Kidney (tissue), 14 donors: Measurements from ENCODE around the gene SLC49A4. TPM values are rescaled to one million over a fixed set of nuclear protein-coding genes. Genes with fewer than 3 reads are reported as not detected.

ENCODE experiments used
- DNase-seq, 5 donors: peaks; one replicate each; pipeline ENCODE4 v3.0.0-alpha.2; 2013 to 2020
- FAIRE-seq: peaks from 2 replicates; lab custom pipeline; 2012; peaks lifted over from hg19 to GRCh38; lab: Jason Lieb, UNC
- H3K27ac ChIP-seq, 2 donors: one replicate each; pipeline ENCODE4 v1.7.0; 2013; ENCODE audit warnings: low read depth in 2 of 2, low read length in 2 of 2, inconsistent platforms in 1 of 2
- H3K27me3 ChIP-seq: one replicate; pipeline ENCODE4 v1.7.1; 2013; ENCODE audit warnings: low read length, inconsistent platforms; ENCODE audit not compliant: control insufficient read depth, insufficient read depth
- H3K36me3 ChIP-seq, 3 donors: one replicate each; pipeline versions ENCODE4 v1.7.0 to v1.7.1; 2013; ENCODE audit warnings: low read length in 3 of 3, control low read depth in 1 of 3, inconsistent platforms in 1 of 3; ENCODE audit not compliant: insufficient read depth in 3 of 3, control insufficient read depth in 2 of 3
- H3K4me1 ChIP-seq, 3 donors: one replicate each; pipeline versions ENCODE4 v1.7.0 to v1.7.1; 2013; ENCODE audit warnings: low read length in 3 of 3, inconsistent platforms in 1 of 3, low read depth in 1 of 3; ENCODE audit not compliant: control insufficient read depth in 2 of 3, insufficient read depth in 2 of 3
- H3K4me3 ChIP-seq, 3 donors: one replicate each; pipeline versions ENCODE4 v1.7.0 to v1.8.1; 2013; ENCODE audit warnings: low read length in 3 of 3, control low read depth in 1 of 3, inconsistent platforms in 1 of 3
- H3K9ac ChIP-seq, 3 donors: one replicate each; pipeline versions ENCODE4 v1.7.0 to v1.7.1; 2013; ENCODE audit warnings: low read length in 3 of 3, control low read depth in 1 of 3, inconsistent platforms in 1 of 3
- H3K9me3 ChIP-seq, 3 donors: one replicate each; pipeline versions ENCODE4 v1.7.0 to v1.7.1; 2013; ENCODE audit warnings: low read length in 3 of 3, control low read depth in 1 of 3, inconsistent platforms in 1 of 3; ENCODE audit not compliant: control insufficient read depth in 2 of 3, insufficient read depth in 1 of 3
- intact Hi-C: fragments of 100-400 bp; cut with DNase I; formaldehyde crosslinking; loops from one replicate; pipeline ENCODE4 v1.11.1; 2022
- polyA plus RNA-seq: library from polyadenylated mRNA; stranded (reverse); fragments of 350-450 nt; fragmentation: Illumina TruSeq; extraction: RNeasy Lipid Tissue Mini Kit (QIAGEN cat#74804); gene quantifications from one replicate; pipeline ENCODE4 v1.2.3, GENCODE V29; 2014; ENCODE audit warnings: low read depth, low replicate concordance; ENCODE audit not compliant: insufficient read depth
- total RNA-seq: library from RNA; stranded (reverse); fragmentation: NEBNext Ultra II Directional; extraction: Animal tissue kit (Norgen Biotek cat#: 25700); gene quantifications from one replicate; pipeline ENCODE4 v1.2.1, GENCODE V29; 2021
- TF ChIP-seq, protein P1 (sequence below): IDR thresholded peaks from 3 replicates; pipeline ENCODE4 v1.5.1; 2012; ENCODE audit warnings: mild to moderate bottlenecking, moderate library complexity, borderline replicate concordance; ENCODE audit not compliant: insufficient read depth; ENCODE audit errors: extremely low read depth
- donor health status: control.
- donor health status: control.
- donor health status: control.
- donor health status: control.
- donor health status: control.
- donor health status: DM: yes; HTN: yes; CAD: no.
- donor health status: Normal renal cell carcinoma (clear cell type).

SLC49A4 gene
- total and polyA plus RNA-seq, 2 donors from 2014 or later: 10.4 to 21.7 TPM

- no peak overlapping the region for H3K9ac ChIP-seq
- DNase-seq (no peak), FAIRE-seq (no peak)
- no peaks in the 10 kb centered on the region for H3K36me3 ChIP-seq
- intact Hi-C loops: no loop called here
- H3K27ac ChIP-seq: no peak overlapping the region
- no peaks in the 10 kb centered on the region for H3K9me3 ChIP-seq
- no peaks in the 10 kb centered on the region for H3K27me3 ChIP-seq
- no peak overlapping the region for H3K4me3 ChIP-seq
- H3K4me1 ChIP-seq: no peaks in the 10 kb centered on the region
- TF ChIP-seq, protein P1, sequence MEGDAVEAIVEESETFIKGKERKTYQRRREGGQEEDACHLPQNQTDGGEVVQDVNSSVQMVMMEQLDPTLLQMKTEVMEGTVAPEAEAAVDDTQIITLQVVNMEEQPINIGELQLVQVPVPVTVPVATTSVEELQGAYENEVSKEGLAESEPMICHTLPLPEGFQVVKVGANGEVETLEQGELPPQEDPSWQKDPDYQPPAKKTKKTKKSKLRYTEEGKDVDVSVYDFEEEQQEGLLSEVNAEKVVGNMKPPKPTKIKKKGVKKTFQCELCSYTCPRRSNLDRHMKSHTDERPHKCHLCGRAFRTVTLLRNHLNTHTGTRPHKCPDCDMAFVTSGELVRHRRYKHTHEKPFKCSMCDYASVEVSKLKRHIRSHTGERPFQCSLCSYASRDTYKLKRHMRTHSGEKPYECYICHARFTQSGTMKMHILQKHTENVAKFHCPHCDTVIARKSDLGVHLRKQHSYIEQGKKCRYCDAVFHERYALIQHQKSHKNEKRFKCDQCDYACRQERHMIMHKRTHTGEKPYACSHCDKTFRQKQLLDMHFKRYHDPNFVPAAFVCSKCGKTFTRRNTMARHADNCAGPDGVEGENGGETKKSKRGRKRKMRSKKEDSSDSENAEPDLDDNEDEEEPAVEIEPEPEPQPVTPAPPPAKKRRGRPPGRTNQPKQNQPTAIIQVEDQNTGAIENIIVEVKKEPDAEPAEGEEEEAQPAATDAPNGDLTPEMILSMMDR: no peak
Observed at GRCh38 chr3:122770521-122771202, 24.2 kb upstream of the SLC49A4 start.

- no peak overlapping the region for H3K27ac ChIP-seq
- no peak for FAIRE-seq
- intact Hi-C loops: no loop called here
Observed at GRCh38 chr3:122772827-122773226, 22.0 kb upstream of the SLC49A4 start.

DNA sequence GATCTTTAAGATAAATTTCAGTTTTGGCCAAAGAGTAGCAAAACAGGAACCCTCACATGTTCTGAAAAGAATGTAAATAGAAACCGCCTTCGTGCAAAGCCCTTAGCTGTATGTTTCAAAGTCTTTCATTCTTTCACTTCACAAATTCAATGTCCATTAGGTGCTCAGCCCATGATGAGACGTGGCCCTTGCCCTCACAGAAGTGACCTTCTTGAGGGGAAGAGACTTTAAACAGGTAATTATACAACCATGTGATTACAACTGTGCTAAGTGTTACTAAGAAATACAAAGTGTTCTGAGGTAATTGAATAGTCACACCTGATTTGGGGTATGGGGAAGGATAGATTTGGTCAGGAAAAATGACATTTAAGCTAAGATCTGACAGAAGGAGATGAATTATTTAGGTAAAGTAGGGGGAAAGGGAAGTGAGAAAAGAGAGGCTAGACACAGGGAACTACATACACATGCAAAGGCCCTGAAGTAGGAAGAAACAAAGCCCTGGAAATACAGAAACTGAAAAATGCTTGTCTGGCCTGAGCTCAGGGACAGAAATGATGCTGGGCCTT, 20.8 kb upstream of the SLC49A4 start:
- FAIRE-seq: no peak

More at GRCh38 chr3:122772827-122773226, 22.0 kb upstream of the SLC49A4 start:
- Histone ChIP-seq H3K36me3 (no peaks in the 10 kb centered on the region), H3K4me3 (no peak overlapping the region), H3K9me3 (no peaks in the 10 kb centered on the region), H3K27me3 (no peaks in the 10 kb centered on the region), H3K9ac (no peak overlapping the region), H3K4me1 (no peaks in the 10 kb centered on the region)
- DNase-seq: no peak
- TF ChIP-seq, protein P1: no peak

More for the DNA sequence above, 20.8 kb upstream of the SLC49A4 start:
- Histone ChIP-seq H3K4me1 (no peaks in the 10 kb centered on the region), H3K27me3 (no peaks in the 10 kb centered on the region), H3K27ac (no peak overlapping the region), H3K9me3 (no peaks in the 10 kb centered on the region), H3K36me3 (no peaks in the 10 kb centered on the region), H3K9ac (no peak overlapping the region), H3K4me3 (no peak overlapping the region)
- intact Hi-C loops: no loop called here
- no peak for DNase-seq
- TF ChIP-seq, protein P1: no peak
